ENCODE data around the gene PLEKHJ1. TPM values are rescaled to one million over a fixed set of nuclear protein-coding genes. Genes with fewer than 3 reads are reported as not detected.

The PLEKHJ1 gene
- total and polyA plus RNA-seq, 2 experiments from 2014 or later, result 255 to 342 TPM

- Histone ChIP-seq H3K36me3 (peaks cover 39% of the 10 kb centered on the region), H3K4me3 (no peak overlapping the region), H3K9me3 (ENCODE audit: low read depth) (no peaks in the 10 kb centered on the region), H3K27ac (no peak overlapping the region), H3K27me3 (no peaks in the 10 kb centered on the region), H3K4me1 (ENCODE audit: low read depth) (no peaks in the 10 kb centered on the region)
- DNase-seq (ENCODE audit: low read depth in 1 of 2, low spot score in 1 of 2), result no peak
- no peak for TF ChIP-seq CTCF (IDR thresholded peaks at IDR 0.05; ENCODE audit: low read depth, low read length)
Measured at GRCh38 chr19:2215281-2215751, 20.8 kb downstream of the PLEKHJ1 start.

GRCh38 chr19:2214251-2214650, 21.9 kb downstream of the PLEKHJ1 start:
- Histone ChIP-seq H3K36me3 (peaks cover 39% of the 10 kb centered on the region), H3K4me3 (no peak overlapping the region), H3K9me3 (ENCODE audit: low read depth) (no peaks in the 10 kb centered on the region), H3K27me3 (no peaks in the 10 kb centered on the region), H3K4me1 (ENCODE audit: low read depth) (no peaks in the 10 kb centered on the region), H3K27ac (no peak overlapping the region)
- TF ChIP-seq CTCF (IDR thresholded peaks at IDR 0.05; ENCODE audit: low read depth, low read length), result no peak
- no peak for DNase-seq (ENCODE audit: low read depth in 1 of 2, low spot score in 1 of 2)

GRCh38 chr19:2213799-2214198, 22.3 kb downstream of the PLEKHJ1 start:
- Histone ChIP-seq H3K27ac (no peak overlapping the region), H3K4me3 (no peak overlapping the region), H3K4me1 (ENCODE audit: low read depth) (no peaks in the 10 kb centered on the region), H3K36me3 (peaks cover 37% of the 10 kb centered on the region), H3K9me3 (ENCODE audit: low read depth) (no peaks in the 10 kb centered on the region), H3K27me3 (no peaks in the 10 kb centered on the region)
- DNase-seq (ENCODE audit: low read depth in 1 of 2, low spot score in 1 of 2), result no peak
- TF ChIP-seq CTCF (IDR thresholded peaks at IDR 0.05; ENCODE audit: low read depth, low read length), result no peak

- Histone ChIP-seq H3K4me3 (no peak overlapping the region), H3K4me1 (ENCODE audit: low read depth) (no peaks in the 10 kb centered on the region), H3K9me3 (ENCODE audit: low read depth) (no peaks in the 10 kb centered on the region), H3K27ac (no peak overlapping the region), H3K36me3 (peaks cover 35% of the 10 kb centered on the region), H3K27me3 (no peaks in the 10 kb centered on the region)
- TF ChIP-seq CTCF (IDR thresholded peaks at IDR 0.05; ENCODE audit: low read depth, low read length), result no peak
- DNase-seq (ENCODE audit: low read depth in 1 of 2, low spot score in 1 of 2), result no peak
Measured at GRCh38 chr19:2212861-2213711, 23.0 kb downstream of the PLEKHJ1 start.

- no peak for DNase-seq (ENCODE audit: low read depth in 1 of 2, low spot score in 1 of 2)
- peaks cover 21% of the 10 kb centered on the region for H3K36me3 ChIP-seq
Measured at GRCh38 chr19:2210987-2211740, 25.0 kb downstream of the PLEKHJ1 start.

More at GRCh38 chr19:2210987-2211740, 25.0 kb downstream of the PLEKHJ1 start:
- Histone ChIP-seq H3K4me3 (no peak overlapping the region), H3K27ac (no peak overlapping the region), H3K9me3 (ENCODE audit: low read depth) (no peaks in the 10 kb centered on the region), H3K4me1 (ENCODE audit: low read depth) (no peaks in the 10 kb centered on the region), H3K27me3 (no peaks in the 10 kb centered on the region)
- no peak for TF ChIP-seq CTCF (IDR thresholded peaks at IDR 0.05; ENCODE audit: low read depth, low read length)
